NCI-H748 treated with DMSO at 0.1 percent for 48 hours (cell line): ENCODE results near the gene SYT9.

Source experiments
- DNase-seq: peaks from one replicate; lab custom pipeline; 2025; lab: John Stamatoyannopoulos, UW

SYT9 gene

GRCh38 chr11:7427733-7428132, 176.0 kb downstream of the SYT9 start:
- DNase-seq, result no peak

GRCh38 chr11:7428196-7428595, 176.5 kb downstream of the SYT9 start:
- DNase-seq, result no peak

GRCh38 chr11:7430496-7430895, 178.8 kb downstream of the SYT9 start:
- DNase-seq, result no peak

GRCh38 chr11:7435176-7435575, 183.5 kb downstream of the SYT9 start:
- no peak for DNase-seq

- no peak for DNase-seq
These were observed 184.4 kb downstream of the SYT9 start for GRCh38 chr11:7436146-7436545.

GRCh38 chr11:7436657-7437056, 185.0 kb downstream of the SYT9 start:
- DNase-seq, result no peak

GRCh38 chr11:7437696-7438095, 186.0 kb downstream of the SYT9 start:
- DNase-seq, result no peak

- DNase-seq, result no peak
These were observed 188.1 kb downstream of the SYT9 start for GRCh38 chr11:7439746-7440320.

- peak; percentile 2 for DNase-seq
These were observed 191.0 kb downstream of the SYT9 start for GRCh38 chr11:7442588-7443215.

GRCh38 chr11:7444091-7444981, 192.6 kb downstream of the SYT9 start:
- no peak for DNase-seq

GRCh38 chr11:7445564-7445963, 193.9 kb downstream of the SYT9 start:
- DNase-seq, result no peak

- DNase-seq, result no peak
These were observed 196.5 kb downstream of the SYT9 start for GRCh38 chr11:7448201-7448600.

GRCh38 chr11:7449211-7449840, 197.6 kb downstream of the SYT9 start:
- DNase-seq, result no peak

GRCh38 chr11:7449841-7450214, 198.1 kb downstream of the SYT9 start:
- no peak for DNase-seq

GRCh38 chr11:7450836-7451235, 199.1 kb downstream of the SYT9 start:
- DNase-seq, result no peak

GRCh38 chr11:7451520-7451919, 199.8 kb downstream of the SYT9 start:
- DNase-seq, result no peak

- no peak for DNase-seq
These were observed 200.3 kb downstream of the SYT9 start for GRCh38 chr11:7451952-7452494.

- no peak for DNase-seq
These were observed 203.2 kb downstream of the SYT9 start for GRCh38 chr11:7454854-7455253.

- no peak for DNase-seq
These were observed 205.5 kb downstream of the SYT9 start for GRCh38 chr11:7457211-7457610.

GRCh38 chr11:7462706-7463105, 211.0 kb downstream of the SYT9 start:
- DNase-seq, result no peak

- no peak for DNase-seq
These were observed 215.9 kb downstream of the SYT9 start for GRCh38 chr11:7467652-7468051.

GRCh38 chr11:7469351-7469865, 217.7 kb downstream of the SYT9 start:
- no peak for DNase-seq
